Testis (tissue), 2 donors: Measurements from ENCODE around the gene SETD1A.

Experiments
- CTCF ChIP-seq, 3 experiments: fragments of 450-650 bp in 2 of 3; fragments of 200-600 bp in 1 of 3; sonication (generic) in 1 of 3; IDR thresholded peaks; one replicate each; pipeline ENCODE4 v1.5.1; 2016 to 2019; ENCODE audit warnings: antibody characterized with exemption in 3 of 3, mild to moderate bottlenecking in 2 of 3, moderate library complexity in 1 of 3
- POLR2A ChIP-seq: fragments of 450-650 bp; IDR thresholded peaks from one replicate; pipeline ENCODE4 v1.6.1; 2017; ENCODE audit warnings: antibody characterized with exemption, mild to moderate bottlenecking, moderate library complexity

GRCh38 chr16:30985401-30986128 is 28.0 kb downstream of the SETD1A start:
- no peak for TF ChIP-seq CTCF (IDR thresholded peaks at IDR 0.05)
- no peak for TF ChIP-seq POLR2A
